K562 (cell line): ENCODE measurements around the gene GRB10. TPM values are rescaled to one million over a fixed set of nuclear protein-coding genes. Genes with fewer than 3 reads are reported as not detected.

ENCODE experiments used
- ATAC-seq: fragments of 200-7000 bp; cut with Tn5 transposase; 3 replicates; pipeline ENCODE4 v1.9.1; 2020; ENCODE audit warnings: moderate library complexity
- BruUV-seq: library from RNA; stranded (reverse); fragments of 400-500 nt; replicated peaks from 2 replicates; lab custom pipeline; 2021; lab: Mats Ljungman, UMichigan
- CTCF ChIA-PET: fragments of 300-600 bp; formaldehyde crosslinking; extraction: SDS; loops from one replicate; lab custom pipeline; 2021; ENCODE audit warnings: low intra/inter-chr PET ratio; lab: Yijun Ruan, JAX
- POLR2A ChIA-PET: fragments of 300-600, 350-650 bp; sonication (Branson Sonifier 250); formaldehyde crosslinking; extraction: SDS; loops from one replicate; lab custom pipeline; 2021; ENCODE audit warnings: antibody characterized with exemption, inconsistent platforms; lab: Yijun Ruan, JAX
- DNase-seq, 4 experiments: peaks; one replicate each; pipeline versions ENCODE4 v3.0.0 to v3.0.0-alpha.2; 2011 to 2018; ENCODE audit warnings: low spot score in 3 of 4, mixed read lengths in 3 of 4; ENCODE audit errors: extremely low read depth in 1 of 4
- FAIRE-seq: peaks from 2 replicates; lab custom pipeline; 2011; peaks lifted over from hg19 to GRCh38; lab: Jason Lieb, UNC
- H2AFZ ChIP-seq: 2 replicates; pipeline ENCODE4 v1.6.0; 2011; ENCODE audit warnings: low read depth, low read length, control low read depth, inconsistent platforms
- H3K27ac ChIP-seq: fragments of 200-600 bp; 3 replicates; pipeline ENCODE4 v1.8.0; 2011; ENCODE audit warnings: low read depth, mild to moderate bottlenecking, control low read depth, inconsistent platforms, low read length, moderate library complexity, mixed read lengths; ENCODE audit errors: extremely low read depth
- H3K27me3 ChIP-seq, 2 experiments: fragments of 300-600 bp in 1 of 2; 2 replicates in 1 of 2; 3 replicates in 1 of 2; pipeline versions ENCODE4 v1.6.0 to v1.8.0; 2011; ENCODE audit warnings: inconsistent platforms in 2 of 2, low read length in 2 of 2, mild to moderate bottlenecking in 1 of 2, mixed read lengths in 1 of 2, moderate library complexity in 1 of 2; ENCODE audit not compliant: control insufficient read depth in 2 of 2, insufficient read depth in 2 of 2
- H3K36me3 ChIP-seq: fragments of 300-600 bp; 3 replicates; pipeline ENCODE4 v1.8.0; 2011; ENCODE audit warnings: mild to moderate bottlenecking, low read length, inconsistent platforms; ENCODE audit not compliant: control insufficient read depth, insufficient read depth
- H3K4me1 ChIP-seq, 2 experiments: fragments of 200-600 bp in 1 of 2; replicated peaks in 1 of 2; 2 replicates in 1 of 2; 3 replicates in 1 of 2; pipeline versions ENCODE4 v1.5.1 to v1.8.0; 2011; ENCODE audit warnings: inconsistent platforms in 2 of 2, low read length in 2 of 2, mild to moderate bottlenecking in 1 of 2, mixed read lengths in 1 of 2, moderate library complexity in 1 of 2; ENCODE audit not compliant: control insufficient read depth in 2 of 2, insufficient read depth in 2 of 2
- H3K4me2 ChIP-seq: 2 replicates; pipeline ENCODE4 v1.6.1; 2011; ENCODE audit warnings: low read length, control low read depth, inconsistent platforms, mixed read lengths; ENCODE audit not compliant: insufficient read depth
- H3K4me3 ChIP-seq: fragments of 200-600 bp; sonication (generic), shearing (Covaris generic); 2 replicates; pipeline ENCODE4 v1.5.1; 2016; ENCODE audit warnings: control low read depth, inconsistent platforms
- H3K79me2 ChIP-seq: fragments of 200-600 bp; 3 replicates; pipeline ENCODE4 v1.8.0; 2011; ENCODE audit warnings: low read length, inconsistent platforms; ENCODE audit not compliant: control insufficient read depth, insufficient read depth
- H3K9ac ChIP-seq, 2 experiments: 2 replicates each; pipeline versions ENCODE4 v1.6.0 to v1.6.1; 2011; ENCODE audit warnings: low read depth in 2 of 2, low read length in 2 of 2, control low read depth in 1 of 2, inconsistent platforms in 1 of 2, mild to moderate bottlenecking in 1 of 2, mixed read lengths in 1 of 2; ENCODE audit not compliant: insufficient read depth in 1 of 2
- H3K9me1 ChIP-seq: one replicate; pipeline ENCODE4 v1.6.0; 2011; ENCODE audit warnings: inconsistent platforms, mild to moderate bottlenecking, low read length, moderate library complexity; ENCODE audit not compliant: control insufficient read depth, insufficient read depth
- H3K9me3 ChIP-seq: replicated peaks from 2 replicates; pipeline ENCODE4 v1.5.1; 2011; ENCODE audit warnings: low read depth, low read length, inconsistent platforms; ENCODE audit not compliant: control insufficient read depth, insufficient read depth
- H4K20me1 ChIP-seq: replicated peaks from 2 replicates; pipeline ENCODE4 v1.6.1; 2011; ENCODE audit warnings: low read length, inconsistent platforms, mixed read lengths; ENCODE audit not compliant: control insufficient read depth, insufficient read depth
- BCLAF1 ChIP-seq, 2 experiments: fragments of 450-650 bp in 1 of 2; IDR thresholded peaks; 2 replicates each; pipeline ENCODE4 v1.6.1; 2011 to 2017; ENCODE audit warnings: low read depth in 2 of 2, antibody characterized with exemption in 1 of 2, borderline replicate concordance in 1 of 2, low read length in 1 of 2, mild to moderate bottlenecking in 1 of 2, mixed read lengths in 1 of 2; ENCODE audit not compliant: control insufficient read depth in 1 of 2
- BRD9 ChIP-seq: fragments of 450-650 bp; IDR thresholded peaks from 2 replicates; pipeline ENCODE4 v1.6.1; 2018; ENCODE audit warnings: low read depth; ENCODE audit not compliant: partially characterized antibody
- CBX1 ChIP-seq: sonication (generic); IDR thresholded peaks from 2 replicates; pipeline ENCODE4 v1.6.1; 2016; ENCODE audit warnings: antibody characterized with exemption, low read depth, mild to moderate bottlenecking
- HBP1 ChIP-seq: fragments of 450-650 bp; formaldehyde crosslinking; IDR thresholded peaks from 2 replicates; pipeline ENCODE4 v1.4.0; 2022; ENCODE audit warnings: missing genetic modification characterization
- KDM4B ChIP-seq, 2 experiments: fragments of 450-650 bp in 1 of 2; sonication (generic) in 1 of 2; IDR thresholded peaks; 2 replicates each; pipeline ENCODE4 v1.6.1; 2016 to 2017; ENCODE audit warnings: borderline replicate concordance in 2 of 2, antibody characterized with exemption in 1 of 2, low read depth in 1 of 2, mild to moderate bottlenecking in 1 of 2
- PML ChIP-seq: IDR thresholded peaks from 2 replicates; pipeline ENCODE4 v1.6.1; 2012; ENCODE audit warnings: low read length, inconsistent platforms
- ZNF507 ChIP-seq: conservative IDR thresholded peaks from 2 replicates; pipeline ENCODE4 v1.6.1; 2017; ENCODE audit warnings: missing genetic modification characterization, missing compliant biosample characterization
- WGBS: fragments of 100-300 bp; shearing (Covaris generic); methylation state at CpG from one replicate; pipeline ENCODE4 v1.1.6; 2016; ENCODE audit warnings: low coverage, mixed read lengths; ENCODE audit not compliant: insufficient coverage; ENCODE audit errors: missing lambda C conversion rate; 5-methylcytosine and 5-hydroxymethylcytosine counted together
- in situ Hi-C: fragments of 300-500 bp; cut with MboI; formaldehyde crosslinking; loops from 4 replicates; pipeline ENCODE4 v1.15.0; 2018; ENCODE audit warnings: inconsistent platforms, mixed read lengths
- intact Hi-C: fragments of 100-400 bp; cut with micrococcal nuclease; formaldehyde crosslinking; loops from 2 replicates; pipeline ENCODE4 v1.14.2; 2022
- polyA plus RNA-seq, 8 experiments: library from polyadenylated mRNA; depleted of rRNA in 4 of 8; stranded (reverse) in 5 of 8; unstranded in 3 of 8; fragments of >200 nt; fragmentation: Nextera tagmentation in 2 of 8; fragmentation: Illumina TruSeq in 1 of 8; extraction: Ambion mirVana in 2 of 8; extraction: Trizol in 1 of 8; gene quantifications; 2 replicates each; pipeline versions ENCODE4 v1.2.1 to v1.2.3, GENCODE V29; 2011 to 2014; ENCODE audit warnings: inconsistent platforms in 1 of 8, missing spikeins in 1 of 8
- total RNA-seq, 7 experiments: library from RNA; depleted of rRNA in 6 of 7; stranded (reverse); fragments of >200 nt in 6 of 7; fragmentation: Illumina TruSeq in 2 of 7; extraction: Trizol in 2 of 7; gene quantifications; 2 replicates each; pipeline versions ENCODE4 v1.2.1 to v1.2.3, GENCODE V29; 2011 to 2021; ENCODE audit warnings: low replicate concordance in 1 of 7
- TF ChIP-seq, protein P1 (sequence below), 2 experiments: fragments of 450-650 bp in 1 of 2; sonication (generic) in 1 of 2; formaldehyde crosslinking; conservative IDR thresholded peaks; 2 replicates each; pipeline versions ENCODE4 v1.4.0 to v1.8.1; 2020 to 2022; ENCODE audit warnings: mild to moderate bottlenecking in 1 of 2, missing genetic modification reagents in 1 of 2

Gene GRB10
- total and polyA plus RNA-seq, 9 of the 15 experiments (the other 6 are each of a cell fraction or from before 2014, with no cell fraction given): 8.9 to 88.5 (median 40.7) TPM

- in situ Hi-C loops: no loop called here
- 90% methylated on average over 1 of the region's 1 CpG for WGBS
- ChIA-PET POLR2A (no interaction called here), CTCF (no interaction called here)
- H3K9me1 ChIP-seq: peaks cover 8% of the 10 kb centered on the region
- H3K9ac ChIP-seq: no peak overlapping the region
- no peak for DNase-seq
- H3K79me2 ChIP-seq: peaks cover 50% of the 10 kb centered on the region
- no peaks in the 10 kb centered on the region for H3K27me3 ChIP-seq
- peaks cover 9% of the 10 kb centered on the region; the same call in 1 of the 2 replicates for H4K20me1 ChIP-seq
- no peak for FAIRE-seq
- TF ChIP-seq HBP1 (CRISPR knock-in tag) (no peak), KDM4B (IDR thresholded peaks at IDR 0.05; ENCODE audit: borderline replicate concordance in 2 of 2, low read depth in 1 of 2) (no peak), BRD9 (no peak), BCLAF1 (IDR thresholded peaks at IDR 0.05; ENCODE audit: borderline replicate concordance in 1 of 2, control insufficient read depth in 1 of 2, low read depth in 2 of 2, low read length in 1 of 2) (no peak), PML (no peak), CBX1 (no peak), ZNF507 (tag) (peak; percentile 68)
- TF ChIP-seq, protein P1, sequence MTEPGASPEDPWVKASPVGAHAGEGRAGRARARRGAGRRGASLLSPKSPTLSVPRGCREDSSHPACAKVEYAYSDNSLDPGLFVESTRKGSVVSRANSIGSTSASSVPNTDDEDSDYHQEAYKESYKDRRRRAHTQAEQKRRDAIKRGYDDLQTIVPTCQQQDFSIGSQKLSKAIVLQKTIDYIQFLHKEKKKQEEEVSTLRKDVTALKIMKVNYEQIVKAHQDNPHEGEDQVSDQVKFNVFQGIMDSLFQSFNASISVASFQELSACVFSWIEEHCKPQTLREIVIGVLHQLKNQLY (CRISPR knock-in tag; conservative IDR thresholded peaks at IDR 0.05): no peak
- no peak for ATAC-seq
- H3K4me1 ChIP-seq: peaks cover 5 to 7% of the 10 kb centered on the region in 2 experiments; a peak in 3 of 5 replicates
- H3K4me3 ChIP-seq: no peak overlapping the region
- intact Hi-C loops: no loop called here
- H3K4me2 ChIP-seq: no peak overlapping the region
- H3K36me3 ChIP-seq: peaks cover 4% of the 10 kb centered on the region; the same call in 1 of the 3 replicates
- no peak overlapping the region for H3K27ac ChIP-seq
- no peak overlapping the region for H2AFZ ChIP-seq
- no TSS peak for BruUV-seq
- H3K9me3 ChIP-seq: 0 out of 2 replicates have a peak, but pooled peaks cover 2% of the 10 kb centered on the region
Measured at GRCh38 chr7:50634378-50634777, 148.3 kb downstream of the GRB10 start.
